HG02943 (cell line): Measurements from ENCODE around the gene SDF2L1.
"Not testable (repeated sequence)": the region's sequence is repeated elsewhere in the genome, so short reads cannot be mapped to it uniquely, and the experiment has no call there.

Experiments used
- ATAC-seq: cut with Tn5 transposase; IDR thresholded peaks from one replicate; pipeline ENCODE4 v1.9.1; 2021; ENCODE audit warnings: mild to moderate bottlenecking, low read depth, moderate library complexity; ENCODE audit not compliant: unreplicated experiment

Gene SDF2L1

GRCh38 chr22:21659864-21660525 lies 17.9 kb downstream of the SDF2L1 start:
- ATAC-seq: no peak

- no peak for ATAC-seq
Observed at GRCh38 chr22:21660904-21661303, 18.8 kb downstream of the SDF2L1 start.

GRCh38 chr22:21661991-21662390 lies 19.9 kb downstream of the SDF2L1 start:
- no peak for ATAC-seq

- ATAC-seq: no peak
Observed at GRCh38 chr22:21663738-21664137, 21.6 kb downstream of the SDF2L1 start.

- ATAC-seq: no peak
Observed at GRCh38 chr22:21665047-21665851, 23.1 kb downstream of the SDF2L1 start.

- ATAC-seq: no peak
Observed at GRCh38 chr22:21666786-21667185, 24.7 kb downstream of the SDF2L1 start.

GRCh38 chr22:21669026-21669425 lies 26.9 kb downstream of the SDF2L1 start:
- no peak for ATAC-seq

GRCh38 chr22:21672107-21672629 lies 30.1 kb downstream of the SDF2L1 start:
- no peak for ATAC-seq

GRCh38 chr22:21673534-21674321 lies 31.6 kb downstream of the SDF2L1 start:
- ATAC-seq: no peak

GRCh38 chr22:21674638-21675245 lies 32.6 kb downstream of the SDF2L1 start:
- ATAC-seq: no peak

- no peak for ATAC-seq
Observed at GRCh38 chr22:21677606-21678443, 35.7 kb downstream of the SDF2L1 start.

- ATAC-seq: not testable (repeated sequence)
Observed at GRCh38 chr22:21678842-21679241, 36.7 kb downstream of the SDF2L1 start.

GRCh38 chr22:21679383-21679782 lies 37.3 kb downstream of the SDF2L1 start:
- ATAC-seq: no peak

- no peak for ATAC-seq
Observed at GRCh38 chr22:21680830-21681565, 38.9 kb downstream of the SDF2L1 start.

- ATAC-seq: no peak
Observed at GRCh38 chr22:21681566-21682370, 39.7 kb downstream of the SDF2L1 start.

- no peak for ATAC-seq
Observed at GRCh38 chr22:21682385-21683175, 40.5 kb downstream of the SDF2L1 start.

GRCh38 chr22:21683401-21683811 lies 41.3 kb downstream of the SDF2L1 start:
- no peak for ATAC-seq
